RWPE1 (cell line): Measurements from ENCODE around the gene PCBP3.

Source experiments
- CTCF ChIA-PET: fragments of 350-600 bp; sonication (Branson Sonifier 250); formaldehyde crosslinking; extraction: SDS; loops from one replicate; lab custom pipeline; 2021; lab: Yijun Ruan, JAX
- POLR2A ChIA-PET: fragments of 400-600 bp; formaldehyde crosslinking; extraction: SDS; loops from one replicate; lab custom pipeline; 2020; ENCODE audit warnings: antibody characterized with exemption; ENCODE audit not compliant: low non-redundant PET; lab: Yijun Ruan, JAX
- DNase-seq: peaks from one replicate; pipeline ENCODE4 v3.0.0; 2012; ENCODE audit warnings: low spot score
- H3K27ac ChIP-seq: fragments of 450-650 bp; 2 replicates; pipeline ENCODE4 v1.5.1; 2017
- TF ChIP-seq, protein P1 (sequence below): fragments of 450-650 bp; conservative IDR thresholded peaks from 2 replicates; pipeline ENCODE4 v1.5.1; 2017; ENCODE audit warnings: low read depth, mild to moderate bottlenecking

The PCBP3 gene

GRCh38 chr21:45749974-45750373 lies 106.4 kb downstream of the PCBP3 start:
- ChIA-PET CTCF (interaction anchor here (0.6 to 0.7 kb wide), 2 partner anchors 26 to 437 kb away, joined by 3 read pairs; no protein-coding TSS in a partner anchor), POLR2A (no interaction called here)
- TF ChIP-seq, protein P1, sequence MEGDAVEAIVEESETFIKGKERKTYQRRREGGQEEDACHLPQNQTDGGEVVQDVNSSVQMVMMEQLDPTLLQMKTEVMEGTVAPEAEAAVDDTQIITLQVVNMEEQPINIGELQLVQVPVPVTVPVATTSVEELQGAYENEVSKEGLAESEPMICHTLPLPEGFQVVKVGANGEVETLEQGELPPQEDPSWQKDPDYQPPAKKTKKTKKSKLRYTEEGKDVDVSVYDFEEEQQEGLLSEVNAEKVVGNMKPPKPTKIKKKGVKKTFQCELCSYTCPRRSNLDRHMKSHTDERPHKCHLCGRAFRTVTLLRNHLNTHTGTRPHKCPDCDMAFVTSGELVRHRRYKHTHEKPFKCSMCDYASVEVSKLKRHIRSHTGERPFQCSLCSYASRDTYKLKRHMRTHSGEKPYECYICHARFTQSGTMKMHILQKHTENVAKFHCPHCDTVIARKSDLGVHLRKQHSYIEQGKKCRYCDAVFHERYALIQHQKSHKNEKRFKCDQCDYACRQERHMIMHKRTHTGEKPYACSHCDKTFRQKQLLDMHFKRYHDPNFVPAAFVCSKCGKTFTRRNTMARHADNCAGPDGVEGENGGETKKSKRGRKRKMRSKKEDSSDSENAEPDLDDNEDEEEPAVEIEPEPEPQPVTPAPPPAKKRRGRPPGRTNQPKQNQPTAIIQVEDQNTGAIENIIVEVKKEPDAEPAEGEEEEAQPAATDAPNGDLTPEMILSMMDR = no peak
- no peak for DNase-seq
- no peak overlapping the region for H3K27ac ChIP-seq

DNA sequence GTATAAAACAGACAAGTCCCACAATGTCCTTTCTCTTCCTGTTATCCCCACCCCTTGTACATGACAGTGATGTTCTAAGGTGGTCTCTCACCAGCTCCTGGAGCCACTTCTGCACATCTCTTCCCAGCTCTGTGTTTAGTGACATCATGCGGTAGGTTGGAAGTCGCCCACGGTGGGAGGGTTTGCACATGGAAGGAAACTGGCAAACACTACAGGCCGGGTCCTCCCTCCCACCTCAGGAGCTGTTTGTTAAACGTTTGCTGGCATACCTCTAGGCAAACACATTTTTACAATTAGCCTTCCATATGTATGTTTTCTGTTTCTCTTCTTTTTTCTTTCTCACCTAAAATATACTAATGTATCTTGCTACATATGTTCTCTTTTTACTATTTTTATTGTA lies 107.4 kb downstream of the PCBP3 start:
- ChIA-PET POLR2A (no interaction called here), CTCF (no interaction called here)
- no peak overlapping the region for H3K27ac ChIP-seq
- TF ChIP-seq, protein P1 = no peak
- no peak for DNase-seq

DNA sequence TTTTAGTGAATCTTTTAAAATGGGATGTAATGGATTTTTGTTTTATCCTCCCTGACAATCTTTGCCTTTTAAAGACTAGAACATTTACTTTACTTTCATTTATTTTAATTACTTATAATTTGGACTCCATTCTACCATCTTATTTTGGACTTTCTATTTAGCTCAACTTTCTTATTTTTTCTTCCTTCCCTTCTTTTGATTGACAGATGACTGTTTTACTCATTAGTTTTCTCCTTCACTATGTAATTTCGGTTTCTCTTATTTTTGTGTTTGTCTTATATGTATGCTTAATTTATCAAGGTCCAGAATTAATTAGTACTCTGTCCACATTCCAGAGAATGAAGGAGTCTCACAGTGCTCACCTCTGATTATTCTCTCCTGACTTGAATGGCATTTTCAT lies 109.9 kb downstream of the PCBP3 start:
- CTCF ChIA-PET = interaction anchor here (0.6 kb wide), 1 partner anchor 205 kb away, joined by 4 read pairs; no protein-coding TSS in a partner anchor
- no peak overlapping the region for H3K27ac ChIP-seq
- no peak for DNase-seq
- TF ChIP-seq, protein P1 = no peak
- POLR2A ChIA-PET = no interaction called here

- CTCF ChIA-PET = no interaction called here
- no peak for DNase-seq
- TF ChIP-seq, protein P1 = no peak
- no peak overlapping the region for H3K27ac ChIP-seq
- POLR2A ChIA-PET = no interaction called here
These were observed 112.5 kb downstream of the PCBP3 start for GRCh38 chr21:45756029-45756428.

GRCh38 chr21:45756669-45757068 lies 113.1 kb downstream of the PCBP3 start:
- no peak for DNase-seq
- H3K27ac ChIP-seq = no peak overlapping the region
- TF ChIP-seq, protein P1 = no peak
- CTCF ChIA-PET = no interaction called here
- POLR2A ChIA-PET = no interaction called here

GRCh38 chr21:45761704-45762103 lies 118.2 kb downstream of the PCBP3 start:
- no peak overlapping the region for H3K27ac ChIP-seq
- ChIA-PET POLR2A (no interaction called here), CTCF (no interaction called here)
- TF ChIP-seq, protein P1 = no peak
- DNase-seq = no peak

- ChIA-PET CTCF (no interaction called here), POLR2A (no interaction called here)
- no peak overlapping the region for H3K27ac ChIP-seq
- TF ChIP-seq, protein P1 = no peak
- DNase-seq = no peak
These were observed 119.5 kb downstream of the PCBP3 start for GRCh38 chr21:45763074-45763473.
